Measurements from ENCODE around the gene MYO3B. TPM values are rescaled to one million over a fixed set of nuclear protein-coding genes. Genes with fewer than 3 reads are reported as not detected.

The MYO3B gene
- polyA plus RNA-seq, 1 of the 3 experiments (the other 2 are of a cell fraction) = not detected

GRCh38 chr2:170391018-170391417, 213.1 kb downstream of the MYO3B start:
- Histone ChIP-seq H3K9ac (no peak overlapping the region), H4K20me1 (ENCODE audit: insufficient read depth) (no peaks in the 10 kb centered on the region), H2AFZ (ENCODE audit: low read depth) (no peak overlapping the region), H3K4me3 (ENCODE audit: low read depth in 2 of 2, low read length in 1 of 2) (no peak overlapping the region), H3K36me3 (replicated peaks in 1 of 2; ENCODE audit: control insufficient read depth in 1 of 2, insufficient read depth in 2 of 2, low read length in 1 of 2) (no peaks in the 10 kb centered on the region), H3K9me3 (no peaks in the 10 kb centered on the region), H3K9me2 (no peaks in the 10 kb centered on the region), H3F3A (replicated peaks; ENCODE audit: insufficient read depth) (no peaks in the 10 kb centered on the region), H3K27ac (ENCODE audit: low read depth in 2 of 2, low read length in 1 of 2) (no peak overlapping the region), H3K4me2 (no peak overlapping the region), H3K27me3 (ENCODE audit: insufficient read depth) (no peaks in the 10 kb centered on the region), H3K79me2 (ENCODE audit: insufficient read depth) (no peaks in the 10 kb centered on the region), H3K4me1 (ENCODE audit: control insufficient read depth in 1 of 2, insufficient read depth in 2 of 2, low read depth in 1 of 2, low read length in 1 of 2) (peaks cover 0 to 4% of the 10 kb centered on the region in 2 experiments; a peak in 1 of 4 replicates)
- DNase-seq = no peak
- ChIA-PET CTCF (interaction anchor here (1.3 to 1.4 kb wide), 3 partner anchors 16 to 30 kb away, joined by 3 to 8 read pairs (median 5); no protein-coding TSS in a partner anchor), POLR2A (no interaction called here)
- 48% methylated on average over 2 of the region's 2 CpGs for WGBS (ENCODE audit: low lambda C conversion rate)
- TF ChIP-seq, protein P1, sequence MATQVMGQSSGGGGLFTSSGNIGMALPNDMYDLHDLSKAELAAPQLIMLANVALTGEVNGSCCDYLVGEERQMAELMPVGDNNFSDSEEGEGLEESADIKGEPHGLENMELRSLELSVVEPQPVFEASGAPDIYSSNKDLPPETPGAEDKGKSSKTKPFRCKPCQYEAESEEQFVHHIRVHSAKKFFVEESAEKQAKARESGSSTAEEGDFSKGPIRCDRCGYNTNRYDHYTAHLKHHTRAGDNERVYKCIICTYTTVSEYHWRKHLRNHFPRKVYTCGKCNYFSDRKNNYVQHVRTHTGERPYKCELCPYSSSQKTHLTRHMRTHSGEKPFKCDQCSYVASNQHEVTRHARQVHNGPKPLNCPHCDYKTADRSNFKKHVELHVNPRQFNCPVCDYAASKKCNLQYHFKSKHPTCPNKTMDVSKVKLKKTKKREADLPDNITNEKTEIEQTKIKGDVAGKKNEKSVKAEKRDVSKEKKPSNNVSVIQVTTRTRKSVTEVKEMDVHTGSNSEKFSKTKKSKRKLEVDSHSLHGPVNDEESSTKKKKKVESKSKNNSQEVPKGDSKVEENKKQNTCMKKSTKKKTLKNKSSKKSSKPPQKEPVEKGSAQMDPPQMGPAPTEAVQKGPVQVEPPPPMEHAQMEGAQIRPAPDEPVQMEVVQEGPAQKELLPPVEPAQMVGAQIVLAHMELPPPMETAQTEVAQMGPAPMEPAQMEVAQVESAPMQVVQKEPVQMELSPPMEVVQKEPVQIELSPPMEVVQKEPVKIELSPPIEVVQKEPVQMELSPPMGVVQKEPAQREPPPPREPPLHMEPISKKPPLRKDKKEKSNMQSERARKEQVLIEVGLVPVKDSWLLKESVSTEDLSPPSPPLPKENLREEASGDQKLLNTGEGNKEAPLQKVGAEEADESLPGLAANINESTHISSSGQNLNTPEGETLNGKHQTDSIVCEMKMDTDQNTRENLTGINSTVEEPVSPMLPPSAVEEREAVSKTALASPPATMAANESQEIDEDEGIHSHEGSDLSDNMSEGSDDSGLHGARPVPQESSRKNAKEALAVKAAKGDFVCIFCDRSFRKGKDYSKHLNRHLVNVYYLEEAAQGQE (IDR thresholded peaks at IDR 0.05; ENCODE audit: low read depth, low read length) = no peak
- TF ChIP-seq TEAD4 (IDR thresholded peaks at IDR 0.05; ENCODE audit: borderline replicate concordance, insufficient read depth) (no peak), USF2 (IDR thresholded peaks at IDR 0.05; ENCODE audit: borderline replicate concordance, low read depth, low read length) (no peak), RCOR1 (IDR thresholded peaks at IDR 0.05; ENCODE audit: low read length) (no peak), CTCF (IDR thresholded peaks at IDR 0.05) (no peak), CHD2 (IDR thresholded peaks at IDR 0.05; ENCODE audit: low read length, partially characterized antibody) (no peak), TAF1 (IDR thresholded peaks at IDR 0.05; ENCODE audit: borderline replicate concordance, low read depth, low read length) (no peak), SMC3 (IDR thresholded peaks at IDR 0.05; ENCODE audit: low read depth, low read length) (no peak), ELF1 (IDR thresholded peaks at IDR 0.05) (no peak), GABPA (IDR thresholded peaks at IDR 0.05; ENCODE audit: low read depth) (no peak), MXI1 (IDR thresholded peaks at IDR 0.05; ENCODE audit: low read depth, low read length) (no peak), FOSL2 (IDR thresholded peaks at IDR 0.05; ENCODE audit: borderline replicate concordance, low read depth) (no peak)

All from SK-N-SH (cell line).